Body of pancreas (tissue), 4 donors: ENCODE results near the gene C11orf98.

ENCODE experiments used
- CTCF ChIP-seq, 7 experiments: fragments of 450-650 bp in 4 of 7; fragments of 200-600 bp in 3 of 7; sonication (generic) in 3 of 7; IDR thresholded peaks; one replicate each; pipeline ENCODE4 v1.5.1; 2016 to 2019; ENCODE audit warnings: antibody characterized with exemption in 7 of 7
- POLR2A ChIP-seq, 3 donors: fragments of 450-650 bp; IDR thresholded peaks; one replicate each; pipeline ENCODE4 v1.6.1; 2016; ENCODE audit warnings: antibody characterized with exemption in 3 of 3, mild to moderate bottlenecking in 2 of 3

GRCh38 chr11:62710001-62710345 is 45.0 kb upstream of the C11orf98 start:
- no peak for TF ChIP-seq CTCF (IDR thresholded peaks at IDR 0.05)
- TF ChIP-seq POLR2A (IDR thresholded peaks at IDR 0.05), result no peak
